ENCODE data around the gene GAS6. TPM values are rescaled to one million over a fixed set of nuclear protein-coding genes. Genes with fewer than 3 reads are reported as not detected.
"Not testable (repeated sequence)": the region's sequence is repeated elsewhere in the genome, so short reads cannot be mapped to it uniquely, and the experiment has no call there.

The GAS6 gene
- total RNA-seq, 1 donor from 2014 or later, result 20.4 TPM

DNA sequence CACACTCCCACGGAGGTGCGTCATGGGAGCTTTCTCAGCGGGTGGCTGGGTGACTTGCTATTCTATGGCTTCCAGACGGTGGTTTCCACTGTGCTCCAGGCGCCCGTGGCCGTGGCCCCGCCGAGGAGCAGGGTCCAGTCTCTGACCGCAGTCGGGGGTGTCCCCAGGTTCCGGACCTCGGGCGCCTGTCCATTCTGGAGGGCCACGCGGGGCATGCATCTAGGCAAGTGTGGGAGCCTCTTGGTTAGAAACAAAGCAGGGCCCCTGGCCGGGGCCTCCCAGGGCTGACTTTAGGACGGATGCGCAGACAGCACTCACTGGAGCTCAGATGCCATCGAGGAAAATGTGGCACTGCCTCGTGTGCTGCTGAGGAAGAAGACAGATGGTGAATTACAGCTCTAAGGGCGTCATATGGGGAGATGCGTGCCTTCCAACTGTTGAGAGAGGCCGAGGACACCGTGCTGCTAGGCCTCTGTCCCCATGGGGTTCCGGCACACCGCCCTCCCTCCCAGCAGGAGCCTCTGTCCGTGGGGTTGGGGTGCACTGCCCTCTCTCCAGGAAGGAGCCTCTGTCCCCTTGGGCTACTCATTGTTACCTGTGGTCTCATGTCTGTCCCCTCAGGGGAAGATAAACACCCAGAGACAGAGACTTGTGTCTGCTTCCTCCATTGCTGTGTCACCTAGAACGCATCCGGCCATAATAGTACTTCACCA is 66.8 kb downstream of the GAS6 start:
- no peak for FAIRE-seq
- DNase-seq (ENCODE audit: low spot score in 2 of 2), result no peak

- FAIRE-seq, result no peak
- DNase-seq (ENCODE audit: low spot score in 2 of 2), result no peak
Measured at GRCh38 chr13:113796211-113796963, 67.5 kb downstream of the GAS6 start.

DNA sequence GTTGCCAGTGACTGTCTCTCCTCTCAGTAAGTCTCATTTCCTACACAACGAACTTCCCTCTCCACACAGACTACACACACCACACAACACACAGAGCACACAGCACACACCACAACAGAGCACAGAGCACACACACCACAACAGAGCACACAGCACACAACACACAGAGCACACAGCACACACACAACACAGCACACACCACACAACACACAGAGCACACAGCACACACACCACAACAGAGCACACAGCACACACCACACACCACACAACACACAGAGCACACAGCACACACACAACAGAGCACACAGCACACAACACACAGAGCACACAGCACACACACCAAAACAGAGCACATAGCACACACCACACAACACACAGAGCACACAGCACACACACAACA is 68.5 kb downstream of the GAS6 start:
- not testable (repeated sequence) for FAIRE-seq; DNase-seq (ENCODE audit: low spot score in 2 of 2)

DNA sequence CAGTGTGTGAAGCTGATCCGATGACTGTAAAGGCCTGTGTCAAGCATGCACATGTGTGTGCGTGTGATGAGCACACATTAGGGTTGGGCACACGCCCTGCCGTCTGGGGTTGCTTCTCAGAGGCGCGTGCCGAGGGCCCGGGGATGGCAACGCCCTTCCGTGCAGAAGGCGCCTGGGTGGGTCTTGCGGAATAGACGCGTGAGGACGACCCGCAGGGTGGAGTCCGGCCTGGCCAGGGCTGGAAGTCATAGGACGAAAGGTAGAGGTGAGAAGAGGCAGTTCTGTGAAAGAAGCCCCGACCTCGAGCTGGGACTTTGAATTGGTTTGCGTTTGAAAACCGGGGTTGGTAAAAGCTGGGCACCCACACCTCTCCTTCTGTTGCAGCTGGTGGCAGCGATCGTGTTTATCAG is 69.1 kb downstream of the GAS6 start:
- no peak for FAIRE-seq

DNA sequence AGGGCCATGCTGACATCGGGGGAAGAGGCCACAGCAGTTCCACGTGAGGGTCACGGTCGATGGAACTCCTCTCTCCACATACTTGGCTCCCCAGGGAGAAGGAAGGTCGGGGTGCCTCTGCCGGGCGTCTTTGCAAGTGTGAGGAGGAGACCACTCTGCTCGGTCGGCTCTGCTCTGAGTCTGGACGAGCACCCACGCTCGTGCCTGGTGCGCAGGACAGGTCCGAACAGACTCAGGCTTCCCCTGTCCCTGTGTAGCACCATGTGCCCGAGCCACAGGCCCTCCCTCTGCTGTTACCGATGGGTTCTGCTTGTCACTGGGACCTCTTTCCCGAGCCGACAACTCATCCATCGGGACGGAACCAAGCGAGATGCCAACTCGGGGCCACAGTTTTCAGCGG is 69.8 kb downstream of the GAS6 start:
- DNase-seq (ENCODE audit: low spot score in 2 of 2), result no peak
- no peak for FAIRE-seq

More for the DNA sequence above, 69.1 kb downstream of the GAS6 start:
- no peak for DNase-seq (ENCODE audit: low spot score in 2 of 2)

- no peak for DNase-seq (ENCODE audit: low spot score in 2 of 2)
- no peak for FAIRE-seq
Measured at GRCh38 chr13:113793718-113794085, 70.2 kb downstream of the GAS6 start.

DNA sequence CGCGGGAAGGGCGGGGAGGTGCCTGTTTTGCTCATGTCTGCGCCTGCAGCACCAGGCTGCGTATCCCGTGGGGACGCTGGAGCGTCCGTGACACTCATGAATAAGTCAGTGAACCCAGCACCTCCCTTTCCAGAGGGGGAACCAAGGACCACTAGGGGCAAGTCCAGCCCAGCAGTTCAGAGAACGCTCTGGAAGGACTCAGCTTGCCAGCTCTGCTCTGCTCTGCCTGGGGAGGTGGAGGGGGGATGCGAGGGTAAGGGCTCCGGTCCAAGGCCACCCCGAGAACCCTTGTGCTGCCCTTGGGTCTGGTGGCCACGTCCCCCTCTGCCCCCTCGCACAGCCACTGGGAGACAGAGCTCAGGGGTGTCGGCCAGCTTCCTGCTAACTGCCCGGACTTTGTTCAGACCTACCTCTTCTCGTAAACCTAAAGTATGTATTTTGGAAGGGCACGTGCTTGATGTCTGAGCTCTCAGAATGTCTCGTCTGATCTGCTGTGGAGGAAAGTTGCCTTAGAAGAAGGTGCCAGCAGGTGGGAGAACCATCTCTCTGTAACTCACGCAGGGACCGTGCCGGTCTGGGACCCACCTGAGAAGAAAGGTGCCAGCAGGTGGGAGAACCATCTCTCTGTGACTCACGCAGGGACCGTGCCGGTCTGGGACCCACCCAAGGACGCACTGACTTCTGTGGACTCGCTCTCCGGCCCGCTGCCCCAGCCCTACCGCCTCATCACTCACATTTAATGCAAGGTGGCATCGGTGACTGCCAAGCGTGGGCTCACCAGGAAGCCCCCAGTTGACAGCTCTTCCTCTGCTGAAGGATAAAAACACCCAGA is 70.8 kb downstream of the GAS6 start:
- FAIRE-seq (no peak), DNase-seq (ENCODE audit: low spot score in 2 of 2) (no peak)

DNA sequence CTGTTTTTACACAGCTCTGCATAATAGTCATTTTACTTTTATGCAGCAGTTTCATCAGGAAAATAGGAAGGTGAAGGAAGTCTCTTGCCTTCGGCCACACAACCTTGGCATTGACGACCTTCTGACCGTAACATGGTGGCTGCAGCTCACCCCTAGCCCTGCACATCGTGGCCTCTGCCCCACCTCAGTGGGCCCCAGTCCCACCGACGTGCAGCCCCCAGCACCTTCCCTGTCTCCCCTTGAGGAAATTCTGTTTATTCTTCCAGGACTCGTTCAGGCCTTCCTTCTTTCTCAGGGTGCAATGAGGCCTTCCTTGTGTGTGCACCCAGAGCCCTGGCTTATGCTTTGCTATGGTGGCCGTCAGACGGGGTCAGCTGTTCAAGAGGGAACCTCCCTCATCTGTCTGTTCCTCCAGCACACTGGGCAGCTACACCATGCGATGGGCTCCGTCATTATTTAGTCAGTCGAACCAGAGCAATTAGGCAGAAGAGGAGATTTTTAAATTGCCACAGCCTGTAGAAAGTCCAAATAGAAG is 71.6 kb downstream of the GAS6 start:
- DNase-seq (ENCODE audit: low spot score in 2 of 2), result no peak
- no peak for FAIRE-seq

GRCh38 chr13:113791761-113792160 is 72.1 kb downstream of the GAS6 start:
- FAIRE-seq (no peak), DNase-seq (ENCODE audit: low spot score in 2 of 2) (no peak)

DNA sequence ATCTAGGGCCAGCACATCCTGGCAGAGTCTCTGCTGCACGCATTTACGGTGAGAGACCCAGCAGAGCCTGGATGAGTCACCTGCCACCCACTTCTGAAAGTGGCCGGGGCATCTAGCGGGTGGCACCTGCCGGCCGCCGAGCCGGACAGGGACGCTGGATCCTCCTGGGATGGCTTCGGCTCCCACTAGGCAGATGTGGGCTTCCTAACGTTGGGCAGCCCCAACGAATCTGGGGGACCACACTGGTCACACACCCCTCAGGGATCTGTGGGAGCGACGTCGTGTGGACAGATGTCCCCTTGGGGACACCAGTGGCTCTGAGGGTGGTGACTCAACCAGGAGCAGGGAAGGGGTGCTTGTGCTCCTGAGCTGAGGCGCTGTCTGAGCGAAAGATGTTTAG is 72.7 kb downstream of the GAS6 start:
- DNase-seq (ENCODE audit: low spot score in 2 of 2) (no peak), FAIRE-seq (no peak)

DNA sequence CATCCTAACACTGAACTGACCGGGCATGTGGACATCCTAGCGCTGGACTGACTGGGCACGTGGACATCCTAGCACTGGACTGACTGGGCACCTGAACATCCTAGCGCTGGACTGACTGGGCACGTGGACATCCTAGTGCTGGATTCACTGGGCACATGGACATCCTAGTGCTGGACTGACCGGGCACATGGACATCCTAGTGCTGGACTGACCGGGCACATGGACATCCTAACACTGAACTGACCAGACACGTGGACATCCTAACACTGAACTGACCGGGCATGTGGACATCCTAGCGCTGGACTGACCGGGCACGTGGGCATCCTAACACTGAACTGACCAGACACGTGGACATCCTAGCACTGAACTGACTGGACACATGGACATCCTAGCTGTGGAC is 73.9 kb downstream of the GAS6 start:
- FAIRE-seq, result not testable (repeated sequence)

GRCh38 chr13:113789167-113789566 is 74.7 kb downstream of the GAS6 start:
- no peak for FAIRE-seq
- DNase-seq (ENCODE audit: low spot score in 2 of 2), result no peak

More for the DNA sequence above, 73.9 kb downstream of the GAS6 start:
- not testable (repeated sequence) for DNase-seq (ENCODE audit: low spot score in 2 of 2)

GRCh38 chr13:113788413-113789135 is 75.3 kb downstream of the GAS6 start:
- FAIRE-seq (no peak), DNase-seq (ENCODE audit: low spot score in 2 of 2) (no peak)

GRCh38 chr13:113787694-113788093 is 76.2 kb downstream of the GAS6 start:
- DNase-seq (ENCODE audit: low spot score in 2 of 2) (no peak), FAIRE-seq (no peak)

DNA sequence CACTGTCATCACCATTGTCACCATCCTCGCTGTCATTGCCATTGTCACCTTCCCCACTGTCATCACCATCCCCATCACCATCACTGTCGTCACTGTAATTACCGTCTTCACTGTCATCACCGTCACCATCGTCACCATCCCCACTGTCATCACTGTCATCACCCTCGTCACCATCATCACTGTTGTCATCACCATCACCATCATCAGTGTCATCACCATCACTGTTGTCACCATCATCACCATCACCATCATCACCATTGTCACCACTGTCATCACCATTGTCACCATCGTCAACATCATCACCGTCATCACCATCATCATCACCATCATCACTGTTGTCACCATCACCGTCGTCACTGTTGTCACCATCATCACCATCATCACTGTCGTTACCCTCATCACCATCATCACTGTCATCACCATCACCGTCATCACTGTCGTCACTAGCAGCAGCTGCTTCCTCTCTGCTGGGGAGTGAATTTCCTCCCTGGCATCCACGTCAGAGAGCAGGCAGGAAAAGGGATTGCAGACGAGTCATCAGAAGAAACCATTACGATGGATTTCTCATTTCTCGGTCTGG is 77.5 kb downstream of the GAS6 start:
- FAIRE-seq (no peak), DNase-seq (ENCODE audit: low spot score in 2 of 2) (no peak)

DNA sequence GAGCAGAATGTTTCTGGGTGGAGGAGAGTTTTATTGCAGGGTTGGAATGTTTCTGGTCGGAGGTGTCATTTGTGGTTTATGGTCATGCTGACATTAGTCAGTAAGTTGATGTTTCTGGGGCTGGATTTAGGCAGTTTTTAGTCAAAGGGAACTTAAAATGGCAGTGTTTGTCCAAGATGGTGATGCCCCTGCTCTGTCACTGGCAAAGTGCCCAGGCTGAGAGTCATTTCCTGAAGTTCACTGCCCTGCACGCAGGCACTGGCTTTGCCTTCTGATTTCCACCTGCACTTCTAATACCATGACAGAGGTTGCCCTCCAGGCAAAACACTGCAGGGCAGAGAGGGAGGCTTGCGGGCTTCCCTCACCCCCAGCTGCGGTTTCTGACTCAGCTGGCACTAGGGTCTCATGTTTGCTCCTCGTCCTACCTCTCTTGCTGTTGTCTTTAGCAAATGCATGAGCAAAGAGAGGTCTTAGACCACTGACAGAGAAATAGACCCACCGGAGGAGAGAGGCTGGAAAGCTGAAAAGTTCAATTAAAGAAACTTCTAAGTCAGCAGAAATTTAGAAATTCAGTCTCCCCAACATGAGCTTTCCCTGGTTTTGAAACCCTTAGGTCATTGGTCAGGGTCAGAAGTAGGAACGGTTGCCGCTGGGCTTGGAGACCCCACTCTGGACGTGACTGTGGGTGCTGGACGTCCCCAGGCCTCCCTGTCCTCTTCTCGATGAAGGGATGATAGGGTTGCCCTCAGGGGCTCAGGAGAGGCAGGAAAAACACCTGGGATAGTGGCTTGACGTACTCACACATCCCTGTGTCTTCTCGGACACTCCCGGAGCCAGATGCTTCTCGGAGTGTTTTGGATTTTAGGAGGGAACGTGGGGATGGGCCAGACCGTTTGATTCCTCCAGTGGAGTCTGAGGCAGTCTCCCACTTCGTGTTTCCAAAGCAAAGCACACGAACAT is 78.5 kb downstream of the GAS6 start:
- no peak for DNase-seq (ENCODE audit: low spot score in 2 of 2)
- FAIRE-seq, result no peak

GRCh38 chr13:113784645-113785024 is 79.2 kb downstream of the GAS6 start:
- no peak for FAIRE-seq
- no peak for DNase-seq (ENCODE audit: low spot score in 2 of 2)

GRCh38 chr13:113783966-113784644 is 79.8 kb downstream of the GAS6 start:
- FAIRE-seq (no peak), DNase-seq (ENCODE audit: low spot score in 2 of 2) (no peak)
